Stimulated activated CD4-positive, alpha-beta T cell treated with anti-CD3 and anti-CD28 coated beads, Interleukin-4, amount 100 ng/mL, for 4 hours (primary cell): ENCODE measurements around the gene AKR1E2.

ENCODE experiments used
- DNase-seq, 2 experiments: peaks; one replicate each; pipeline ENCODE4 v3.0.0-alpha.2; 2020

AKR1E2 gene

GRCh38 chr10:4847561-4848355, 21.8 kb downstream of the AKR1E2 start:
- no peak for DNase-seq

- DNase-seq, result no peak
These were observed 22.5 kb downstream of the AKR1E2 start for GRCh38 chr10:4848356-4849041.

GRCh38 chr10:4849042-4849402, 23.0 kb downstream of the AKR1E2 start:
- DNase-seq, result no peak

- peak; percentile 77 to 87 for DNase-seq
These were observed 23.7 kb downstream of the AKR1E2 start for GRCh38 chr10:4849555-4850242.

- no peak for DNase-seq
These were observed 24.4 kb downstream of the AKR1E2 start for GRCh38 chr10:4850397-4850796.

GRCh38 chr10:4851176-4851575, 25.2 kb downstream of the AKR1E2 start:
- DNase-seq, result no peak

GRCh38 chr10:4851846-4852245, 25.8 kb downstream of the AKR1E2 start:
- DNase-seq, result no peak

- no peak for DNase-seq
These were observed 40.1 kb downstream of the AKR1E2 start for GRCh38 chr10:4865945-4866661.

- no peak for DNase-seq
These were observed 41.1 kb downstream of the AKR1E2 start for GRCh38 chr10:4867109-4867519.

- no peak for DNase-seq
These were observed 41.7 kb downstream of the AKR1E2 start for GRCh38 chr10:4867520-4868356.

GRCh38 chr10:4868357-4868657, 42.3 kb downstream of the AKR1E2 start:
- DNase-seq, result no peak

- no peak for DNase-seq
These were observed 56.7 kb downstream of the AKR1E2 start for GRCh38 chr10:4882704-4883078.

- DNase-seq, result no peak
These were observed 57.2 kb downstream of the AKR1E2 start for GRCh38 chr10:4883079-4883739.

- no peak for DNase-seq
These were observed 59.2 kb downstream of the AKR1E2 start for GRCh38 chr10:4885162-4885561.

- DNase-seq, result no peak
These were observed 61.5 kb downstream of the AKR1E2 start for GRCh38 chr10:4887501-4887900.

GRCh38 chr10:4888236-4888635, 62.2 kb downstream of the AKR1E2 start:
- DNase-seq, result no peak

GRCh38 chr10:4889959-4890358, 64.0 kb downstream of the AKR1E2 start:
- DNase-seq, result no peak

- DNase-seq, result no peak
These were observed 66.7 kb downstream of the AKR1E2 start for GRCh38 chr10:4892681-4893080.

- DNase-seq, result no peak
These were observed 68.3 kb downstream of the AKR1E2 start for GRCh38 chr10:4894335-4894734.
